Hepatocyte (in vitro differentiated cells): ENCODE results near the gene NLRP14. TPM values are rescaled to one million over a fixed set of nuclear protein-coding genes. Genes with fewer than 3 reads are reported as not detected.

ENCODE experiments used
- DNase-seq: peaks from one replicate; pipeline ENCODE4 v3.0.0-alpha.2; 2016; ENCODE audit warnings: low spot score
- H2AFZ ChIP-seq: fragments of 200-600 bp; sonication (generic); 2 replicates; pipeline ENCODE4 v1.6.0; 2016; ENCODE audit warnings: antibody characterized with exemption, mild to moderate bottlenecking
- H3K27ac ChIP-seq: fragments of 200-600 bp; sonication (generic); 2 replicates; pipeline ENCODE4 v1.5.1; 2016; ENCODE audit warnings: mild to moderate bottlenecking
- H3K27me3 ChIP-seq: fragments of 200-600 bp; sonication (generic); 2 replicates; pipeline ENCODE4 v1.6.1; 2016
- H3K36me3 ChIP-seq: fragments of 200-600 bp; sonication (generic); replicated peaks from 2 replicates; pipeline ENCODE4 v1.5.1; 2016; ENCODE audit warnings: low read depth; ENCODE audit not compliant: insufficient read depth
- H3K4me1 ChIP-seq: fragments of 200-600 bp; sonication (generic); 2 replicates; pipeline ENCODE4 v1.5.1; 2016; ENCODE audit warnings: mild to moderate bottlenecking, moderate library complexity; ENCODE audit not compliant: insufficient read depth
- H3K4me2 ChIP-seq: fragments of 200-600 bp; sonication (generic); 2 replicates; pipeline ENCODE4 v1.6.0; 2016
- H3K4me3 ChIP-seq: fragments of 200-600 bp; sonication (generic); 2 replicates; pipeline ENCODE4 v1.5.1; 2016; ENCODE audit warnings: mild to moderate bottlenecking
- H3K79me2 ChIP-seq: fragments of 200-600 bp; sonication (generic); 2 replicates; pipeline ENCODE4 v1.6.0; 2017; ENCODE audit warnings: mild to moderate bottlenecking
- H3K9me2 ChIP-seq: fragments of 200-600 bp; sonication (generic); replicated peaks from 2 replicates; pipeline ENCODE4 v1.6.0; 2017; ENCODE audit warnings: mild to moderate bottlenecking; ENCODE audit not compliant: insufficient read depth
- H3K9me3 ChIP-seq: fragments of 200-600 bp; sonication (generic); 2 replicates; pipeline ENCODE4 v1.5.1; 2016; ENCODE audit warnings: low read depth, mild to moderate bottlenecking
- H4K20me1 ChIP-seq: fragments of 200-600 bp; sonication (generic); 2 replicates; pipeline ENCODE4 v1.6.0; 2016; ENCODE audit warnings: mild to moderate bottlenecking; ENCODE audit not compliant: insufficient read depth, poor library complexity, severe bottlenecking
- EZH2 ChIP-seq: fragments of 200-600 bp; sonication (generic); IDR thresholded peaks from 2 replicates; pipeline ENCODE4 v1.6.1; 2016; ENCODE audit warnings: antibody characterized with exemption, mild to moderate bottlenecking, borderline replicate concordance
- EZH2phosphoT487 ChIP-seq: fragments of 200-600 bp; sonication (generic); IDR thresholded peaks from one replicate; pipeline ENCODE4 v1.6.1; 2018; ENCODE audit warnings: antibody characterized with exemption, mild to moderate bottlenecking, low read depth, moderate library complexity; ENCODE audit not compliant: unreplicated experiment, severe bottlenecking
- WGBS: methylation state at CpG from one replicate; pipeline ENCODE4 v1.1.6; 2016; ENCODE audit warnings: low lambda C conversion rate; ENCODE audit errors: missing lambda C conversion rate; 5-methylcytosine and 5-hydroxymethylcytosine counted together
- polyA plus RNA-seq: library from polyadenylated mRNA; unstranded; fragments of >200 nt; fragmentation: Nextera tagmentation; extraction: Ambion mirVana; gene quantifications from 2 replicates; pipeline ENCODE4 v1.2.1, GENCODE V29; 2016
- total RNA-seq: library from RNA; depleted of rRNA; stranded (reverse); fragments of >200 nt; gene quantifications from 2 replicates; pipeline ENCODE4 v1.2.3, GENCODE V29; 2014
- TF ChIP-seq, protein P1 (sequence below): fragments of 200-600 bp; sonication (generic); IDR thresholded peaks from 2 replicates; pipeline ENCODE4 v1.5.1; 2016; ENCODE audit warnings: antibody characterized with exemption, mild to moderate bottlenecking; ENCODE audit not compliant: poor library complexity

Gene NLRP14
- total and polyA plus RNA-seq, 2 experiments from 2014 or later: 0.40 TPM; not detected in 1

DNA sequence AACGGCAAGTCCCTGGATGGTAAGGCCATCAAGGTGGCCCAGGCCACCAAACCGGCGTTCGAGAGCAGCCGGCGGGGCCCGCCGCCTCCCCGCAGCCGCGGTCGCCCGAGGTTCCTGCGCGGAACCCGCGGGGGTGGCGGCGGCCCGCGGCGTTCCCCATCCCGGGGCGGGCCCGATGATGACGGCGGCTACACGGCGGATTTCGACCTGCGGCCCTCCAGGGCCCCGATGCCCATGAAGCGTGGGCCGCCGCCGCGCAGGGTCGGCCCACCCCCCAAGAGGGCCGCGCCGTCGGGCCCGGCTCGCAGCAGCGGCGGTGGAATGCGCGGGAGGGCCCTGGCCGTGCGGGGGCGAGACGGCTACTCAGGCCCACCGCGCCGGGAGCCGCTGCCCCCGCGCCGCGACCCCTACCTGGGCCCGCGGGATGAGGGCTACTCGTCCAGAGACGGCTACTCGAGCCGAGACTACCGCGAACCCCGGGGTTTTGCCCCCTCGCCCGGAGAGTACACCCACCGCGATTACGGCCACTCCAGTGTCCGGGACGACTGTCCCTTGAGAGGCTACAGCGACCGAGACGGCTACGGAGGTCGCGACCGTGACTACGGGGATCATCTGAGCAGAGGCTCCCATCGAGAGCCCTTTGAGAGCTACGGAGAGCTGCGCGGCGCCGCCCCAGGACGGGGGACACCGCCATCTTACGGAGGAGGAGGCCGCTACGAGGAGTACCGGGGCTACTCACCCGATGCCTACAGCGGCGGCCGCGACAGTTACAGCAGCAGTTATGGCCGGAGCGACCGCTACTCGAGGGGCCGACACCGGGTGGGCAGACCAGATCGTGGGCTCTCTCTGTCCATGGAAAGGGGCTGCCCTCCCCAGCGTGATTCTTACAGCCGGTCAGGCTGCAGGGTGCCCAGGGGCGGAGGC lies 69.3 kb downstream of the NLRP14 start:
- Histone ChIP-seq H3K9me2 (no peaks in the 10 kb centered on the region), H3K27ac (no peak overlapping the region), H3K4me2 (no peak overlapping the region), H3K4me3 (no peak overlapping the region), H3K36me3 (no peaks in the 10 kb centered on the region), H3K27me3 (no peaks in the 10 kb centered on the region), H4K20me1 (no peaks in the 10 kb centered on the region), H3K79me2 (no peaks in the 10 kb centered on the region), H3K4me1 (no peaks in the 10 kb centered on the region), H2AFZ (no peak overlapping the region), H3K9me3 (no peaks in the 10 kb centered on the region)
- TF ChIP-seq EZH2 (no peak), EZH2phosphoT487 (no peak)
- TF ChIP-seq, protein P1, sequence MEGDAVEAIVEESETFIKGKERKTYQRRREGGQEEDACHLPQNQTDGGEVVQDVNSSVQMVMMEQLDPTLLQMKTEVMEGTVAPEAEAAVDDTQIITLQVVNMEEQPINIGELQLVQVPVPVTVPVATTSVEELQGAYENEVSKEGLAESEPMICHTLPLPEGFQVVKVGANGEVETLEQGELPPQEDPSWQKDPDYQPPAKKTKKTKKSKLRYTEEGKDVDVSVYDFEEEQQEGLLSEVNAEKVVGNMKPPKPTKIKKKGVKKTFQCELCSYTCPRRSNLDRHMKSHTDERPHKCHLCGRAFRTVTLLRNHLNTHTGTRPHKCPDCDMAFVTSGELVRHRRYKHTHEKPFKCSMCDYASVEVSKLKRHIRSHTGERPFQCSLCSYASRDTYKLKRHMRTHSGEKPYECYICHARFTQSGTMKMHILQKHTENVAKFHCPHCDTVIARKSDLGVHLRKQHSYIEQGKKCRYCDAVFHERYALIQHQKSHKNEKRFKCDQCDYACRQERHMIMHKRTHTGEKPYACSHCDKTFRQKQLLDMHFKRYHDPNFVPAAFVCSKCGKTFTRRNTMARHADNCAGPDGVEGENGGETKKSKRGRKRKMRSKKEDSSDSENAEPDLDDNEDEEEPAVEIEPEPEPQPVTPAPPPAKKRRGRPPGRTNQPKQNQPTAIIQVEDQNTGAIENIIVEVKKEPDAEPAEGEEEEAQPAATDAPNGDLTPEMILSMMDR: no peak
- WGBS: 99% methylated on average over 75 of the region's 111 CpGs
- DNase-seq: no peak

DNA sequence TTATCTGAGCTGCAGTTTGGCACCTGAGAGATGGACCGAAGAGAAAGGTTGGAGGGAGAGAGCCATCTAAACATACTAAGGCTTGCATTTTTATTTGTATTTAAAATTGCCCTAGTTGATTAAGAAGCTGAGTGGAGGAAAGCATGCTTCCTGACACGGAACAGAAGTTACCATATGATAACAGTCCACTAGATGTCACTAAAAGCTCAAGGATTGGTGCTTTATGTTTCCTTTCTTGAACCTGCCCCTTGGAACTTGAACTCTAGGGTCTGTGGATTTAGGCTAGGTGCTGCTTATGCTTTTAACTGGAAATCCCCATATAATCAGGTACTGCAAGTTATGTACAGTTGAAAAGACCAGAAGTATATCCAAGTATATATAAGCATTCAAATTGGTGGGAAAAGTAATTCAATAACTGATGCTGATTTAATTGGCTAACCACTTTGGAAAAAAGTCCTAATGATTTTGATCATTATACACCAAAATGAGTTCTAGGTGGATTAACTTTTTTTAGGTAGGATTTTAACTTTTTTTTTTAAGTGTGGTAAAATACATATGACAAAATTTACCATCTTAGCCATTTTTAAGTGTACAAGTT lies 78.1 kb downstream of the NLRP14 start:
- Histone ChIP-seq H3K27ac (no peak overlapping the region), H3K9me2 (no peaks in the 10 kb centered on the region), H2AFZ (no peak overlapping the region), H4K20me1 (no peaks in the 10 kb centered on the region), H3K4me1 (no peaks in the 10 kb centered on the region), H3K79me2 (no peaks in the 10 kb centered on the region), H3K27me3 (peaks cover 3% of the 10 kb centered on the region), H3K4me3 (no peak overlapping the region), H3K4me2 (no peak overlapping the region), H3K9me3 (no peaks in the 10 kb centered on the region), H3K36me3 (no peaks in the 10 kb centered on the region)
- TF ChIP-seq, protein P1: peak; percentile 84
- no peak for TF ChIP-seq EZH2
- no peak for TF ChIP-seq EZH2phosphoT487
- WGBS: 5% methylated on average over 2 of the region's 2 CpGs
- DNase-seq: peak; percentile 70

- H3K36me3 ChIP-seq: no peaks in the 10 kb centered on the region
- no peak overlapping the region for H3K4me2 ChIP-seq
- H3K4me3 ChIP-seq: no peak overlapping the region
- TF ChIP-seq EZH2 (no peak), EZH2phosphoT487 (no peak)
- TF ChIP-seq, protein P1: no peak
- no peaks in the 10 kb centered on the region for H3K9me2 ChIP-seq
- no peaks in the 10 kb centered on the region for H3K79me2 ChIP-seq
- WGBS: 36% methylated on average over 1 of the region's 1 CpG
- H3K27me3 ChIP-seq: peaks cover 7% of the 10 kb centered on the region
- no peak overlapping the region for H2AFZ ChIP-seq
- no peak overlapping the region for H3K27ac ChIP-seq
- no peaks in the 10 kb centered on the region for H3K4me1 ChIP-seq
- no peaks in the 10 kb centered on the region for H4K20me1 ChIP-seq
- H3K9me3 ChIP-seq: no peaks in the 10 kb centered on the region
- DNase-seq: no peak
These were observed 95.5 kb downstream of the NLRP14 start for GRCh38 chr11:7115780-7116179.
